Sciatic nerve (tissue), 2 donors: ENCODE measurements around the gene TP53I3. TPM values are rescaled to one million over a fixed set of nuclear protein-coding genes. Genes with fewer than 3 reads are reported as not detected.
"Not testable (repeated sequence)": the region's sequence is repeated elsewhere in the genome, so short reads cannot be mapped to it uniquely, and the experiment has no call there.

Experiments
- ATAC-seq: fragments of 200-7000 bp; cut with Tn5 transposase; one replicate; pipeline ENCODE4 v1.9.1; 2020; ENCODE audit warnings: mild to moderate bottlenecking, moderate library complexity
- DNase-seq: peaks from one replicate; pipeline ENCODE4 v3.0.0-alpha.2; 2020; ENCODE audit warnings: low spot score
- intact Hi-C: fragments of 100-400 bp; cut with DNase I; formaldehyde crosslinking; loops from one replicate; pipeline ENCODE4 v1.14.2; 2022
- total RNA-seq: library from RNA; stranded (reverse); fragmentation: NEBNext Ultra II Directional; extraction: Animal tissue kit (Norgen Biotek cat#: 25700); gene quantifications from one replicate; pipeline ENCODE4 v1.2.1, GENCODE V29; 2021
- donor health status: DM: no; HTN: no; CAD: no.
- donor health status: DM: no; HTN: no; CAD: no.

The TP53I3 gene
- total RNA-seq: 25.3 TPM

- peak; percentile 96 for ATAC-seq
- intact Hi-C loops: loop anchor here (2.0 to 10.0 kb wide), 2 partner anchors 158 to 300 kb away; partner anchors contain the start of gene ATAD2B
- peak; percentile 93 for DNase-seq
Measured at GRCh38 chr2:24084386-24085199, at the start of gene TP53I3. TSS of gene TP53I3 (minus strand) at chr2:24084834. CDS start at chr2:24084326, 508 bp downstream.

DNA sequence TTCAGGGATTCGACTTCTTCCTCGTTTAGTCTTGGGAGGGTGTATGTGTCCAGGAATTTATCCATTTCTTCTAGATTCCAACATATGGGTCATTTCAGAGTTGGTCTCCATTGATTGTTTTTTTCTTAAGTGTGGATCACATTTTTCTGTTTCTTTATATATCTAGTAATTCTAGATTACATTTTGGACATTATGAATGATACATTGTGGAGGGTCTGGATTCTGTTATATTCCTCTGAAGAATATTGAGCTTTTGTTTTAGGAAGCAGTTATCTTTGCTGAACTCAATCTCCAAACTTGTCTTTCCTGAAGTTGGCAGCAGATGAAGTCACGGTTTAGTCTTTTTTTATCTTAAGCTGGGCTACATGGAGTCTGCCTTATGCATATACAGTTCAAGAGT lies 47.9 kb upstream of the TP53I3 start:
- intact Hi-C loops: no loop called here
- DNase-seq (no peak), ATAC-seq (no peak)

DNA sequence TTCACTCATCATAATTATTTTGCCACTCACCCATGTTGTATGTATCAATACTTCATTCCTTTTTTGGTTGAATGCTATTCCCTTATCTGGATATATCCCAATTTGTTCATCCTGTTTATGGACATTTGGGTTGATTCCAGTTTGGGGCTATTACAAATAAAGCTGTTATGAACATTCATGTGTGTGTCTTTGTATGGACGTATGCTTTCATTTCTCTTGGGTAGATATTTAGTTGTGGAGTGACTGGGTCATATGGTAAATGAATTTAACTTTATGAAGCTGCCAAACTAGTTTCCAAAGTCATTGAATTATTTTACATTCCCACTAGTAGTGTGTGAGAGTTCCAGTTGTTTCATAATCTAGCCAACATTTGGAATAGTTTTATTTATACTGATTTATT lies 41.3 kb upstream of the TP53I3 start:
- intact Hi-C loops: no loop called here
- DNase-seq (no peak), ATAC-seq (no peak)

- DNase-seq: no peak
- peak; percentile 38 for ATAC-seq
- intact Hi-C loops: no loop called here
Measured at GRCh38 chr2:24123922-24124580, 39.4 kb upstream of the TP53I3 start.

DNA sequence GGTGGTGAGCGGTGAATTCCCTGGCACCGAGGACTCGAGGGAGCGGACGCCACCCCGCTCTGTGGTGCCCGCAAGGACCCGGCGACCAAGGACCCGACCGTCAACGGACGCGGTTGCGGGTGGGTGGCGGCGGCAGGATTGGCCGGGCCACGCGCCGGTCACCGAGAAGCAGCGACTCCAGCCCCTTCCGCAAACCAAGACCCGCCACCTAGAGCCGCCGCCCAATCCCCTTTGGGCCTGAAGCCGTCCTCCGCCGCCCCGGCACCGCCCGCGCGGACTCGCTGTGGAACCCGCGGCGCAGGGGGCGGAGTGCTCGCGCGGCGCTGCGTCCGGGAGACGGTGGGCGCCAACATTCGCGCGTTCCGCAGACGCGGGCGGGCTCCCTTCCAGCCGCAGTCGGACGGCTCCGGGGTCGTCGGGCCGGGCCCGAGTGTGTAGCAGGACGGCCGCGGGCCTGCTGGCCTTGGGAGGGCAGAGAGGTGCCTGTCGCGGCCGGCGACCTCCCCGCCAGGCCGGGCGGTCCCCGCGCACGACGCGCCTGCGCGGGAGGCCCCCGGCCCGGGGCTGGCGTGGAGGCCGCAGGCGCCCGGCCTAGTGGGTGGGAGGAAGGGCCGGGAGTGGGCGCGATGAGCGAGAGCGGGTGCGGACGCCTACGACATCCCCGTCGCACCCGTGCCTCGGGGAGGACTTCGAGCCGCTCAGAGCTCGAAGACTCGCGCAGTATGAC lies 38.7 kb upstream of the TP53I3 start, which contains the start of the genes FAM228B and PFN4:
FAM228B (plus strand) TSS at position 275 of the 727 bp plus-strand sequence. CDS start 893 bp downstream, outside the sequence.
PFN4 (minus strand) TSS at position 140 of the 727 bp plus-strand sequence. CDS start 799 bp downstream, outside the sequence.
- ATAC-seq: peak; percentile 88
- intact Hi-C loops: no loop called here
- peak; percentile 88 for DNase-seq

GRCh38 chr2:24122366-24123194 lies 37.9 kb upstream of the TP53I3 start:
- intact Hi-C loops: no loop called here
- peak; percentile 39 for ATAC-seq

GRCh38 chr2:24121469-24121868 lies 36.8 kb upstream of the TP53I3 start:
- intact Hi-C loops: no loop called here
- DNase-seq (no peak), ATAC-seq (no peak)

More at GRCh38 chr2:24122366-24123194, 37.9 kb upstream of the TP53I3 start:
- DNase-seq: no peak

DNA sequence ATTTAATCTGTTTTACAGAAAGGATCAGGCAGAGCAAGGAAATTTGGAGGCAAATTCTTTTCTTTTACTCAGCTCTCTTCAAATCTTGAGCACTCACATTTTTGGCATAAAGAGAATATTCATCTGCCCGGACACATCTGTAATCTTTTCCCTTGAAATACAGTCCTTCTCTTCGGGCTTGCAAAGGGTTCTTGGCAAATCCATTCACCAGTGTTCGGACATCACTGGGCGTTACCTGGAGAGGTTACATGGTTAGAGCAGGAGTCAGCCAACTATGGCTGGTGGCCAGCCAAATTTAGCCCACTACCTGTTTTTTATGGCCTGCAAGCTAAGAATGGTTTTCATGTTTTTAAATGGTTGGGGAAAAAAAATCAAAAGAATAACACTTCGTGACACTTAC lies 36.4 kb upstream of the TP53I3 start:
- intact Hi-C loops: no loop called here
- no peak for ATAC-seq
- DNase-seq: no peak

DNA sequence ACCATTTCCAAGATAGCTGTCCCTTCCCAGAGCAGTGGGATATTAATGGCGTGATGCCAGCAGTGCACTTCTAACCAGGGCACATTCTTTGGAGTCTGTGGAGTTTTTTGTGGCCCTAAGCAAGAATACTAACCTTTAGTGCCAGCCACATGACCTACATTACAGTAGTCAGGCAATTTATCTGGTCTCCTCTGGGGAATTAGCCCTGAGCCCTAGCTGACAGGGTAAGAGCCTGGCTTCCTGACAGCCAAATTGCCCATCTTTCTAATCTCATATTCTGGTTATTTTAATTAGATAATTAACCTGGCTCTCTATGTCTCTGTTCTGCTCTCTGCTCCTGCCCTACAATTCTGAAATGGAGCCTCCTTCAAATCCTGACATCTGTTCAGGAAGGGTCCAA lies 33.3 kb upstream of the TP53I3 start:
- ATAC-seq (no peak), DNase-seq (no peak)
- intact Hi-C loops: no loop called here

GRCh38 chr2:24115057-24115456 lies 30.4 kb upstream of the TP53I3 start:
- ATAC-seq (no peak), DNase-seq (no peak)
- intact Hi-C loops: no loop called here

GRCh38 chr2:24111407-24111901 lies 26.8 kb upstream of the TP53I3 start:
- ATAC-seq: peak; percentile 75
- DNase-seq: no peak
- intact Hi-C loops: no loop called here

- ATAC-seq: peak; percentile 15
- intact Hi-C loops: no loop called here
- DNase-seq: no peak
Measured at GRCh38 chr2:24110660-24111303, 26.1 kb upstream of the TP53I3 start.

DNA sequence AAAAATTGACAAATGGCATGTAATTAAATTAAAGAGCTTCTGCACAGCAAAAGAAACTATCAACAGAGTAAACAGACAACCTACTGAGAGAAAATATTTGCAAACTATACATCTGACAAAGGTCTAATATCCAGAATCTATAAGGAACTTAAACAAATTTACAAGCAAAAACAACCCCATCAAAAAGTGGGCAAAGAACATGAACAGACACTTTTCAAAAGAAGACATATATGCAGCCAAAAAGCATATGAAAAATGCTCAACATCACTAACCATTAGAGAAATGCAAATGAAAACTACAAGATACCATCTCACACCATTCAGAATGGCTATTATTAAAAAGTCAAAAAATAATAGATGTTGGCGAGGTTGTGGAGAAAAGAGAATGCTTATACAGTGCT lies 24.8 kb upstream of the TP53I3 start:
- ATAC-seq, DNase-seq, intact Hi-C loops: not testable (repeated sequence)

DNA sequence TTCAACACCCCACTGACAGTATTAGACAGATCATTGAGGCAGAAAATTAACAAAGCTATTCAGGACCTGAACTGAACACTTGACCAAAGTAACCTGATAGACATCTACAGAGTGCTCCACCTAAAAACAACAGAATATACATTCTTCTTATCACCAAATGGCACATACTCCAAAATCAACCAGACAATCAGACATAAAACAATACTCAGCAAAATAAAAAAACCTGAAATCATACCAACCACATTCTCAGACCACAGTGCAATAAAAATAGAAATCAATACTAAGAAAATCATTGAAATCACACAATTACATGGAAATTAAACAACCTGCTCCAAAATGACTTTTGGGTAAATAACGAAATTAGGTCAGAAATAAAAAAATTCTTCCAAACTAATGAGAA lies 22.7 kb upstream of the TP53I3 start:
- intact Hi-C loops: no loop called here
- DNase-seq (no peak), ATAC-seq (no peak)

DNA sequence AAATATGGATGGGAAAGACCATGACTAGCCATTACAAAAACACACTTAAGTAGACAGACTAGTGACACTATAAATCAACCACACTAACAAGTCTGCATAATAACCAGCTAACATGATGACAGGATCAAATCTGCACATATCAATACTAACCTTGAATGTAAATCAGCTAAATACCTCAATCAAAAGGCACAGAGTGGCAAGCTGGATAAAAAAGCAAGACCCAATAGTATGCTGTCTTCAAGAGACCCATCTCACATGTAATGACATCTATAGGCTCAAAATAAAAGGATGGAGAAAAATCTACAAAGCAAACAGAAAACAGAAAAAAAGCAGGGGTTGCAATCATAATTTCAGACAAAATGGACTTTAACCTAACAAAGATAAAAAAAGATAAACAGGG lies 22.2 kb upstream of the TP53I3 start:
- intact Hi-C loops: no loop called here
- no peak for ATAC-seq
- no peak for DNase-seq

DNA sequence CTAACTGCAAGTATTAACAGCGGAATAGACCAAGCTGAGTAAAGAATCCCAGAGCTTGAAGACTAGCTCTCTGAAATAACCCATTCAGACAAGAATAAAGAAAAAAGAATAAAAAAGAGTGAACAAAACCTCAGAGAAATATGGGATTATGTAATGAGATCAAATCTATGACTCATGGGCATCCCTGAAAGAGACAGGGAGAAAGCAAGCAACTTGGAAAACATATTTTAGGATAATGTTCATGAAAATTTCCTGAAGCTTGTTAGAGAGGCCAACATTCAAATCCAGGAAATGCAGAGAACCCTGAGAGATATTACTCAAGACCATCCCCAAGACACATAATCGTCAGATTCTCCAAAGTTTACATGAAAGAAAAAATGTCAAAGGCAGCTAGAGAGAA lies 21.2 kb upstream of the TP53I3 start:
- intact Hi-C loops: no loop called here
- DNase-seq (no peak), ATAC-seq (peak; percentile 64)

- no peak for ATAC-seq
- no peak for DNase-seq
- intact Hi-C loops: no loop called here
Measured at GRCh38 chr2:24104906-24105305, 20.3 kb upstream of the TP53I3 start.

- intact Hi-C loops: no loop called here
- no peak for ATAC-seq
- DNase-seq: no peak
Measured at GRCh38 chr2:24104110-24104650, 19.5 kb upstream of the TP53I3 start.
